Adrenal gland (tissue), 12 donors: ENCODE results near the gene BRAT1. TPM values are rescaled to one million over a fixed set of nuclear protein-coding genes. Genes with fewer than 3 reads are reported as not detected.
"Not testable (repeated sequence)": the region's sequence is repeated elsewhere in the genome, so short reads cannot be mapped to it uniquely, and the experiment has no call there.

Experiments
- DNase-seq, 7 donors: peaks; one replicate each; pipeline ENCODE4 v3.0.0-alpha.2; 2019 to 2020
- H3K27ac ChIP-seq, 5 donors: fragments of 200-600 bp; sonication (generic) in 4 of 5; 1 replicate in 3 of 5; 2 replicates in 2 of 5; pipeline versions ENCODE4 v1.5.1 to v1.8.0; 2016 to 2020; ENCODE audit warnings: mild to moderate bottlenecking in 1 of 5
- H3K27me3 ChIP-seq: fragments of 200-600 bp; 2 replicates; pipeline ENCODE4 v1.8.0; 2021
- H3K36me3 ChIP-seq, 2 donors: fragments of 200-600 bp; replicated peaks in 1 of 2; 1 replicate in 1 of 2; 2 replicates in 1 of 2; pipeline versions ENCODE4 v1.5.1 to v1.8.0; 2018 to 2022
- H3K4me1 ChIP-seq, 2 donors: fragments of 200-600 bp; replicated peaks in 1 of 2; 1 replicate in 1 of 2; 2 replicates in 1 of 2; pipeline versions ENCODE4 v1.5.1 to v1.8.0; 2018 to 2021
- H3K4me3 ChIP-seq, 4 donors: fragments of 200-600 bp; sonication (generic) in 3 of 4; one replicate each; pipeline ENCODE4 v1.5.1; 2016 to 2018
- H3K9me3 ChIP-seq, 3 donors: fragments of 200-600 bp; sonication (generic) in 1 of 3; replicated peaks in 1 of 3; 1 replicate in 2 of 3; 2 replicates in 1 of 3; pipeline versions ENCODE4 v1.5.1 to v1.8.0; 2016 to 2021
- CTCF ChIP-seq, 6 experiments: fragments of 450-650 bp in 4 of 6; fragments of 200-600 bp in 2 of 6; sonication (generic) in 1 of 6; IDR thresholded peaks; 1 replicate in 5 of 6; 2 replicates in 1 of 6; pipeline versions ENCODE4 v1.5.1 to v1.8.0; 2016 to 2021; ENCODE audit warnings: antibody characterized with exemption in 6 of 6, mild to moderate bottlenecking in 2 of 6, moderate library complexity in 1 of 6
- POLR2A ChIP-seq, 2 donors: fragments of 450-650 bp; IDR thresholded peaks; one replicate each; pipeline ENCODE4 v1.6.1; 2017; ENCODE audit warnings: antibody characterized with exemption in 2 of 2, mild to moderate bottlenecking in 2 of 2, moderate library complexity in 1 of 2
- WGBS, 4 donors: extraction: QIAGEN DNeasy Blood & Tissue Kit in 2 of 4; methylation state at CpG; one replicate each; pipeline versions ENCODE4 v1.1.5 to v1.1.7; 2013 to 2017; 5-methylcytosine and 5-hydroxymethylcytosine counted together
- intact Hi-C, 2 donors: fragments of 100-400 bp; cut with DNase I; formaldehyde crosslinking; loops; one replicate each; pipeline versions ENCODE4 v1.14.1 to v1.15.0; 2022 to 2023
- polyA plus RNA-seq, 3 donors: library from polyadenylated mRNA; stranded (reverse); fragments of 200-250 nt in 2 of 3; fragments of 350-450 nt in 1 of 3; fragmentation: Illumina TruSeq in 1 of 3; extraction: RNeasy Lipid Tissue Mini Kit (QIAGEN cat#74804) in 1 of 3; gene quantifications; one replicate each; pipeline ENCODE4 v1.2.3, GENCODE V29; 2013 to 2014
- total RNA-seq, 9 donors: library from RNA; depleted of rRNA in 4 of 9; stranded (reverse); fragments of >200 nt in 4 of 9; fragments of 120-200 nt in 1 of 9; fragmentation: NEBNext Ultra II Directional in 1 of 9; extraction: Animal tissue kit (Norgen Biotek cat#: 25700) in 1 of 9; gene quantifications; one replicate each; pipeline versions ENCODE4 v1.1.0 to v1.2.4, GENCODE V29; 2013 to 2023
- donor health status: healthy with polysubstance abuse.
- donor health status: Bipolar disorder and iron deficiency.
- donor health status: DM: yes; HTN: yes; CAD: no.
- donor health status: DM: no; HTN: no; CAD: no.
- donor health status: DM: no; HTN: no; CAD: no.
- donor health status: DM: yes; HTN: yes; CAD: no.

The BRAT1 gene
- total and polyA plus RNA-seq, 12 donors: 3.7 to 120 (median 72.4) TPM

DNA sequence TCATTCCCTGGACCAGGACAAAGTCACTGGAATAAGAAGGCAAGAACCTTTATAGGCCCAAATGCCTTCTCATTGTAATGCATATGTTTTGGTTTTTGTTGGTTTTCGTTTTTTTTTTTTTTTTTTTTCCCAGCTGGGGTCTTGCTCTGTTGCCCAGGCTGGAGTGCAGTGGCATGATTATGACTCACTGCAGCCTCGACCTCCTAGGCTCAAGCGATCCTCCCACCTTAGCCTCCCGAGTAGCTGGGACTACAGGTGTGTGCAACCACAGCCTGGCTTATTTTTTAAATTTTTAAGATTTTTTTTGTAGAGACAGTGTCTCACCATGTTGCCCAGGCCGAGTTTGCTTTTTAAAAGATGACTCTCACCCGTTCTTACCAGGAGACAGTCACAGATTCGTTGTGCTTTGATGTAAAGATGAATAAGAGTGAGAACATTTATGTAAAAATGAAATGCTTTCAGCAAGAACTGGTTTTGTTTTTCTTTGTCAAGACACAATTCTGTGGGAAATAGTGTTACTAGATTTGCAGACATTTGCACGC, 11.1 kb upstream of the BRAT1 start:
- no peak for DNase-seq
- intact Hi-C loops: loop anchor here in 1 of 2 donors (5.0 to 10.0 kb wide), 2 partner anchors 89 to 118 kb away; partner anchors contain the start of genes AMZ1 and GRIFIN
- Histone ChIP-seq H3K4me1 (peaks cover 0 to 12% of the 10 kb centered on the region in 2 donors), H3K27ac (no peak overlapping the region), H3K27me3 (no peaks in the 10 kb centered on the region), H3K4me3 (no peak overlapping the region), H3K9me3 (no peaks in the 10 kb centered on the region), H3K36me3 (no peaks in the 10 kb centered on the region)
- TF ChIP-seq CTCF (IDR thresholded peaks at IDR 0.05): no peak
- TF ChIP-seq POLR2A (IDR thresholded peaks at IDR 0.05): no peak
- 80 to 88% (median 84%) methylated on average over 8 of the region's 8 CpGs for WGBS, 4 donors

GRCh38 chr7:2564970-2565540, 9.7 kb upstream of the BRAT1 start:
- WGBS, 4 donors: 82 to 91% (median 84%) methylated on average over 10 to 12 of the region's 12 CpGs
- no peaks in the 10 kb centered on the region for H3K27me3 ChIP-seq
- no peak for DNase-seq
- TF ChIP-seq CTCF (IDR thresholded peaks at IDR 0.05): no peak
- no peak for TF ChIP-seq POLR2A (IDR thresholded peaks at IDR 0.05)
- intact Hi-C loops: loop anchor here in 1 of 2 donors (5.0 to 10.0 kb wide), 2 partner anchors 88 to 120 kb away; partner anchors contain the start of genes AMZ1 and GRIFIN
- peaks cover under 1 to 18% of the 10 kb centered on the region in 2 donors for H3K4me1 ChIP-seq
- H3K4me3 ChIP-seq: no peak overlapping the region
- no peaks in the 10 kb centered on the region for H3K9me3 ChIP-seq
- no peak overlapping the region for H3K27ac ChIP-seq
- no peaks in the 10 kb centered on the region for H3K36me3 ChIP-seq

GRCh38 chr7:2563955-2564354, 8.6 kb upstream of the BRAT1 start:
- not testable (repeated sequence) for H3K36me3 ChIP-seq, H3K9me3 ChIP-seq, DNase-seq, H3K27me3 ChIP-seq, H3K27ac ChIP-seq, H3K4me3 ChIP-seq
- intact Hi-C loops: loop anchor here in 1 of 2 donors (10.0 kb wide), 1 partner anchor 121 kb away; the partner anchor contains the start of gene AMZ1
- peaks cover 9 to 22% of the 10 kb centered on the region in 2 donors for H3K4me1 ChIP-seq
- WGBS, 4 donors: 87 to 94% (median 88%) methylated on average over 3 of the region's 3 CpGs

DNA sequence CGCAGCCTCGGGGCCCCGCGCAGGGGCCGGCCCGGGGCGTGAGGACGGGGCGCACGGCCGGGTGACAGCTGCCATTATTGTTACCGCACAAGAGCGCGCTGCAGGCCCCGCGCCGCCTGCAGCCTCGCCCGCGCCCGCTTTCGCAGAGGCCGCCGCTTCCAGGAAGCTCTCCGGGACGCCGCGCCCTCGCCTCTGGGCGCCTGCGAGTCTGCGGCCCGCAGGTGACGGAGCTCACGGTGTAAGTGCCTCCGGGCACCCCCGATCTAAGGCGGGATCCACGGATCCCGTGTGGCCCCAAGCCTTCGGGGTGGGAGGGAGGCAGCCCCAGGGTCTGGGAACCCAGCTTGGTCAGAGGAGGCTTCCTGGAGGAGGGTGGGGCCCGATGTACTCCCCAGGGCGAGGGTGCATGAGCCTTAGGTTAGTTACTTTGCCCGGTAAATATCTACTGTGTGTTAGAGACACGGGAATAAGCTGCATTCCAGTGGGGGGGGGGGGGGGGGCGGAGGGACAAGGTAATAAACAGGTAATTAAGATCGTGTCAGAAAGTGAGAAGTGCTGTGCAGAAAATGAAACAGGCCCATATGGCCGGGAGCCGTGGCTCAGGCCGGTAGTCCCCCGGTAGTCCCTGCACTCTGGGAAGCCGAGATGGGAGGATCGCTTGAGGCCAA, 4.1 kb upstream of the BRAT1 start:
- Histone ChIP-seq H3K27ac (peak overlapping the region in 4 of 5 donors; percentile 72 to 90 (median 82)), H3K27me3 (no peaks in the 10 kb centered on the region), H3K9me3 (no peaks in the 10 kb centered on the region), H3K4me1 (peaks cover 23 to 32% of the 10 kb centered on the region in 2 donors), H3K4me3 (peak overlapping the region; percentile 37 to 99 (median 66)), H3K36me3 (no peaks in the 10 kb centered on the region)
- peak in 1 of 7 donors; percentile 22 for DNase-seq
- WGBS, 4 donors: 7 to 21% (median 14%) methylated on average over 15 to 53 of the region's 53 CpGs
- intact Hi-C loops: loop anchor here in 1 of 2 donors (2.0 kb wide), 1 partner anchor 85 kb away; no protein-coding TSS in a partner anchor
- TF ChIP-seq CTCF (IDR thresholded peaks at IDR 0.05) (no peak), POLR2A (IDR thresholded peaks at IDR 0.05) (no peak)
